Tibial artery (tissue), 4 donors: ENCODE results near the gene TPRX1.
"Not testable (repeated sequence)": the region's sequence is repeated elsewhere in the genome, so short reads cannot be mapped to it uniquely, and the experiment has no call there.

Experiments
- DNase-seq, 2 donors: peaks; one replicate each; pipeline ENCODE4 v3.0.0-alpha.2; 2019
- H3K27ac ChIP-seq, 2 donors: fragments of 200-600 bp; sonication (generic) in 1 of 2; 1 replicate in 1 of 2; 2 replicates in 1 of 2; pipeline ENCODE4 v1.5.1; 2018 to 2019; ENCODE audit warnings: mild to moderate bottlenecking in 1 of 2
- H3K27me3 ChIP-seq, 2 donors: fragments of 200-600 bp; sonication (generic) in 1 of 2; one replicate each; pipeline versions ENCODE4 v1.5.1 to v1.6.0; 2016 to 2019
- H3K36me3 ChIP-seq, 3 donors: fragments of 200-600 bp; sonication (generic) in 2 of 3; one replicate each; pipeline ENCODE4 v1.5.1; 2016 to 2019; ENCODE audit warnings: mild to moderate bottlenecking in 2 of 3
- H3K4me1 ChIP-seq, 4 donors: fragments of 200-600 bp; sonication (generic) in 2 of 4; 1 replicate in 3 of 4; 2 replicates in 1 of 4; pipeline ENCODE4 v1.5.1; 2016 to 2019
- H3K4me3 ChIP-seq, 2 donors: fragments of 200-600 bp; sonication (generic) in 1 of 2; 1 replicate in 1 of 2; 2 replicates in 1 of 2; pipeline ENCODE4 v1.5.1; 2018 to 2019; ENCODE audit warnings: mild to moderate bottlenecking in 2 of 2
- H3K9me3 ChIP-seq, 3 donors: fragments of 200-600 bp; sonication (generic) in 1 of 3; one replicate each; pipeline ENCODE4 v1.5.1; 2016 to 2019
- CTCF ChIP-seq, 2 experiments: fragments of 200-600 bp in 1 of 2; fragments of 450-650 bp in 1 of 2; IDR thresholded peaks; one replicate each; pipeline ENCODE4 v1.5.1; 2017 to 2019; ENCODE audit warnings: antibody characterized with exemption in 2 of 2, mild to moderate bottlenecking in 1 of 2, moderate library complexity in 1 of 2
- intact Hi-C: fragments of 100-400 bp; cut with DNase I; formaldehyde crosslinking; loops from one replicate; pipeline ENCODE4 v1.15.0; 2023; ENCODE audit warnings: low total_unique reads

TPRX1 gene

DNA sequence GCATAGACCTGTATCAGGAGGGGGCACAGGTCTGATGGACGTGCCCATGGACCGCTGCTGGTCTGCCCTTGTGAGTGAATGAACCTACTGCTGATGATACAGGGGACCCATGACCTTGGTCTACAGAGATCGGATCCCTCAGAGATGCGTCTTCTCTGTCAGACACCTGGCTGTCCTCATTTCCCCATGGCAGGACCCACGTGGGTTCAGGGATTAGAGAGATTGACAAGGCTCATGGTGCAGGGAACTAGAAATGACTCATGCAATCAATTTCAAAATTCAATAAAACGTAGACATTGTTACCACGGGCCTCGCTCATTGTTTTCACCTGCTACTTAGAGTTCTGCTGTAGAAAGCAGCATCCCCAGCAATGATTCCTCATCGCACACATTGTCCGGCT lies 962 bp upstream of the TPRX1 start:
- DNase-seq = no peak
- H3K4me1 ChIP-seq = no peaks in the 10 kb centered on the region
- intact Hi-C loops = no loop called here

DNA sequence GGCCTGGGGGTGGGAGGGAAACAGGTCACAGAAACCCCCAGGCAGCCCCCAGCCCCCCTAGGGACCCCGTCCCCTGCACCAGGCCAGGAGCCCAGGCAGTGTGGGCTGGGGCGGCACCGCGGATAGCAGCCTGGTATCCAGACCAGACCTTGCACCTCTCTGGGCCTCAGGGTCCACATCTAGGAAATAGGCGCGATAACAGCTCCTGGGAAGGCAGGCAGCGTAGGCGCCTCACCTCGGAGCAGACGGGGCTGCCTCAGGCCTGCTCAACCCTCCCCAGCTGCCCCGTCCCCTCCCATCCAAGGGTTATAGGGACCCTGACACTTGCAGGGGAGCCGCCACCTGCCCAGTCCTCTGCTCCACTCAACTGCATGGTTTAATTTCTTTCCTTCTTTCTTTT lies 680 bp downstream of the TPRX1 start:
- intact Hi-C loops, H3K36me3 ChIP-seq, H3K4me1 ChIP-seq, H3K9me3 ChIP-seq, DNase-seq, H3K4me3 ChIP-seq, H3K27me3 ChIP-seq, H3K27ac ChIP-seq: not testable (repeated sequence)

More for the DNA sequence above, 962 bp upstream of the TPRX1 start:
- Histone ChIP-seq H3K4me3 (no peak overlapping the region), H3K9me3 (peaks cover 0 to 2% (median 0%) of the 10 kb centered on the region in 3 donors), H3K36me3 (no peaks in the 10 kb centered on the region), H3K27ac (no peak overlapping the region), H3K27me3 (no peaks in the 10 kb centered on the region)
- TF ChIP-seq CTCF (IDR thresholded peaks at IDR 0.05) = no peak

GRCh38 chr19:47803148-47803547 lies 1.2 kb downstream of the TPRX1 start:
- H3K4me3 ChIP-seq, H3K27ac ChIP-seq, H3K4me1 ChIP-seq, H3K36me3 ChIP-seq, H3K9me3 ChIP-seq, DNase-seq, H3K27me3 ChIP-seq, intact Hi-C loops: not testable (repeated sequence)

DNA sequence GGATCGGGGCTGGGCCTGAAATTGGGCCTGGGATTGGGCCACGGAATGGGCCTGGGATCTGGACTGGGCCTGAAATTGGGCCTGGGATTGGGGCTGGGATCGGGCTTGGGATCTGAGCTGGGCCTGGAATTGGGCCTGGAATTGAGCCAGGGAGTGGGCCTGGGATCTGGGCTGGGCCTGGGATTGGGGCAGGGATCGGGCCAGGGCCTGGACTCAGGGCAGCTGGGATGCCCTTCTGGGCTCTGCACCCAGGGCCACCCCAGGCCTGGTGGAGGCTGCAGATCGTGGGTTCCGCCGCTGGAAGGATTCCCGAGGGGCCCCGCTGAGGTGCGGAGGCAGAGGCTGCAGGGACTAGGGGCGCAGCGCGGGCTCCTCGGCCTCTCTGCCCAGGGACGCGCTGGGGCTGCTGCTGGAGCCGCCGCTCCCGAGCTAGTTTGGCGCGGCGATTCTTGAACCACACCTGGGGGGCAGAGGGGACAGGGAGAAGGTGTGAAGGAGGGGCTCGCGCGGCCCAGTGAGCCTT lies 1.8 kb downstream of the TPRX1 start:
- H3K27me3 ChIP-seq = no peaks in the 10 kb centered on the region
- peaks cover 0 to 2% (median 0%) of the 10 kb centered on the region in 3 donors for H3K9me3 ChIP-seq
- H3K4me1 ChIP-seq = no peaks in the 10 kb centered on the region
- H3K36me3 ChIP-seq = no peaks in the 10 kb centered on the region
- no peak overlapping the region for H3K27ac ChIP-seq
- no peak for TF ChIP-seq CTCF (IDR thresholded peaks at IDR 0.05)
- intact Hi-C loops = no loop called here
- no peak for DNase-seq
- no peak overlapping the region for H3K4me3 ChIP-seq

DNA sequence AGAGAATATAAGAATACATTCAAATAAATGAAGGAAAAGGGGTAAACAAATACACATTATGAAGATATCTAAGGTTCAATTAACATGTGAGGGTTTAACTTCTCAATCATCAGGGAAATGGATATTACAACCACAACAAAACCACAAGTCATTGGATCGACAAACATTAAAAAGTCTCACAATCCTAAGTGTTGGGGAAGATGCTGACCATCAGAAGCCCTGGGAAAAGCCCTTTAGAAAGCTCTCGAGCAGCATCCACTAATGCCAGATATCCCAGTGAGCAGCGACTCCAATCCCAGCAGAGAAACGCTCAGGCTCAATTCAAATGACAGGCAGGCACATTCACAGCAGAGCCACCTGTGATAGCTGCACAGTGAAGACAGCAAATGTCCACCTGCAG lies 3.1 kb downstream of the TPRX1 start:
- no peak for TF ChIP-seq CTCF (IDR thresholded peaks at IDR 0.05)

DNA sequence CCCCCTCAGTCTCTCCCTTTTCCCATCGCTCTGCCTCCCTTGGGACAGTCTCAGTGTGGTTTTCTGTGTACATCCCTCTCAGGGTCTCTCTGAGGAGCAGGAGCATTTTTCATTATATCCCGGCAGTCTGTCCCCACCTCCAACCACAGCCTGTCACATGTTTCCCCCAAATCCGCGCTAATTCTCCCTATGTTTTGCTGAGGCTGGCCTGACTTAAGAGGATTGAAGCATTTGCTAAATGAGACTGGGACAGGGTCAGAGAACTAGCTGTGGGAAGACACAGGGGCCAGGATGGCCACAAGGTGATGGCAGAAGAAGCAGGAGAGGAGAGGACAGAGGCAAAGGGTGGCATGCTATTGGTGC lies 5.5 kb downstream of the TPRX1 start:
- intact Hi-C loops = no loop called here
- DNase-seq = no peak
- TF ChIP-seq CTCF (IDR thresholded peaks at IDR 0.05) = no peak
- H3K9me3 ChIP-seq = peaks cover 0 to 2% (median 0%) of the 10 kb centered on the region in 3 donors
- H3K27me3 ChIP-seq = no peaks in the 10 kb centered on the region
- no peak overlapping the region for H3K4me3 ChIP-seq
- H3K4me1 ChIP-seq = peaks cover 0 to 8% (median 0%) of the 10 kb centered on the region in 4 donors
- H3K36me3 ChIP-seq = no peaks in the 10 kb centered on the region
- H3K27ac ChIP-seq = no peak overlapping the region

More for the DNA sequence above, 3.1 kb downstream of the TPRX1 start:
- Histone ChIP-seq H3K4me1 (peaks cover 0 to 8% (median 0%) of the 10 kb centered on the region in 4 donors), H3K9me3 (peaks cover 0 to 2% (median 0%) of the 10 kb centered on the region in 3 donors), H3K4me3 (no peak overlapping the region), H3K27me3 (no peaks in the 10 kb centered on the region), H3K36me3 (no peaks in the 10 kb centered on the region), H3K27ac (no peak overlapping the region)
- no peak for DNase-seq
- intact Hi-C loops = no loop called here
